H1 (cell line): ENCODE measurements around the gene RNU4-1. TPM values are rescaled to one million over a fixed set of nuclear protein-coding genes. Genes with fewer than 3 reads are reported as not detected.

ENCODE experiments used
- CHD1 ChIP-seq: IDR thresholded peaks from 2 replicates; pipeline ENCODE4 v1.6.1; 2012; ENCODE audit warnings: low read depth, low read length, improper control_type of control experiment
- YY1 ChIP-seq: IDR thresholded peaks from 2 replicates; pipeline ENCODE4 v1.6.1; 2011; ENCODE audit warnings: low read depth, mild to moderate bottlenecking, low read length
- polyA plus RNA-seq, 7 experiments: library from polyadenylated mRNA; depleted of rRNA in 3 of 7; stranded (reverse) in 5 of 7; unstranded in 2 of 7; fragments of >200 nt in 5 of 7; fragments of 200-250 nt in 2 of 7; gene quantifications; 1 replicate in 5 of 7; 2 replicates in 1 of 7; 4 replicates in 1 of 7; pipeline versions ENCODE4 v1.2.1 to v1.2.3, GENCODE V29; 2011 to 2013; ENCODE audit warnings: missing spikeins in 2 of 7, mixed read lengths in 2 of 7
- total RNA-seq: library from RNA; stranded (reverse); fragmentation: NEBNext Ultra II Directional; extraction: Animal tissue kit (Norgen Biotek cat#: 25700); gene quantifications from 2 replicates; pipeline ENCODE4 v1.2.1, GENCODE V29; 2021

The RNU4-1 gene
- total and polyA plus RNA-seq, 2 of the 8 experiments (the other 6 are each of a cell fraction or from before 2014, with no cell fraction given) = under 0.01 to 1,424 TPM

GRCh38 chr12:120259418-120260202 lies 33.4 kb downstream of the RNU4-1 start (continued):
- no peak for TF ChIP-seq YY1
- TF ChIP-seq CHD1 = no peak
- TF ChIP-seq, all 59 proteins: peak for 0
